ENCODE results near the gene IGF2R. TPM values are rescaled to one million over a fixed set of nuclear protein-coding genes. Genes with fewer than 3 reads are reported as not detected.

Gene IGF2R
- polyA plus RNA-seq, 1 donor, result 146 TPM

- DNase-seq, result peak; percentile 91
Measured at GRCh38 chr6:160030103-160030502, 61.2 kb downstream of the IGF2R start.

GRCh38 chr6:160031442-160031841, 62.6 kb downstream of the IGF2R start:
- DNase-seq, result no peak

GRCh38 chr6:160031871-160032270, 63.0 kb downstream of the IGF2R start:
- no peak for DNase-seq

GRCh38 chr6:160032538-160032937, 63.7 kb downstream of the IGF2R start:
- DNase-seq, result no peak

GRCh38 chr6:160034036-160034930, 65.4 kb downstream of the IGF2R start:
- peak; percentile 45 for DNase-seq

- no peak for DNase-seq
Measured at GRCh38 chr6:160035241-160035640, 66.4 kb downstream of the IGF2R start.

- DNase-seq, result no peak
Measured at GRCh38 chr6:160035693-160036330, 66.9 kb downstream of the IGF2R start.

GRCh38 chr6:160036331-160036695, 67.4 kb downstream of the IGF2R start:
- DNase-seq, result no peak

- DNase-seq, result no peak
Measured at GRCh38 chr6:160036790-160037206, 67.9 kb downstream of the IGF2R start.

GRCh38 chr6:160038479-160038878, 69.6 kb downstream of the IGF2R start:
- DNase-seq, result no peak

GRCh38 chr6:160039441-160039840, 70.6 kb downstream of the IGF2R start:
- DNase-seq, result no peak

GRCh38 chr6:160040055-160040454, 71.2 kb downstream of the IGF2R start:
- no peak for DNase-seq

- DNase-seq, result no peak
Measured at GRCh38 chr6:160040527-160041264, 71.8 kb downstream of the IGF2R start.

GRCh38 chr6:160041608-160042007, 72.7 kb downstream of the IGF2R start:
- DNase-seq, result peak; percentile 51

GRCh38 chr6:160042014-160042773, 73.3 kb downstream of the IGF2R start:
- no peak for DNase-seq

- no peak for DNase-seq
Measured at GRCh38 chr6:160042788-160043301, 74.0 kb downstream of the IGF2R start.

GRCh38 chr6:160043784-160044183, 74.9 kb downstream of the IGF2R start:
- DNase-seq, result no peak

- DNase-seq, result no peak
Measured at GRCh38 chr6:160044687-160045086, 75.8 kb downstream of the IGF2R start.

- no peak for DNase-seq
Measured at GRCh38 chr6:160048471-160048870, 79.6 kb downstream of the IGF2R start.

- no peak for DNase-seq
Measured at GRCh38 chr6:160049346-160049745, 80.5 kb downstream of the IGF2R start.

GRCh38 chr6:160050022-160050421, 81.1 kb downstream of the IGF2R start:
- no peak for DNase-seq

GRCh38 chr6:160051390-160051789, 82.5 kb downstream of the IGF2R start:
- no peak for DNase-seq
